Activated T-cell treated with anti-CD3 and anti-CD28 coated beads for 1 hour (primary cell): ENCODE measurements around the gene SCD.

Experiments
- DNase-seq: peaks from one replicate; pipeline ENCODE4 v3.0.0-alpha.2; 2020; ENCODE audit warnings: low read depth

Gene SCD

GRCh38 chr10:100340948-100341847 is 5.8 kb upstream of the SCD start:
- DNase-seq, result no peak

DNA sequence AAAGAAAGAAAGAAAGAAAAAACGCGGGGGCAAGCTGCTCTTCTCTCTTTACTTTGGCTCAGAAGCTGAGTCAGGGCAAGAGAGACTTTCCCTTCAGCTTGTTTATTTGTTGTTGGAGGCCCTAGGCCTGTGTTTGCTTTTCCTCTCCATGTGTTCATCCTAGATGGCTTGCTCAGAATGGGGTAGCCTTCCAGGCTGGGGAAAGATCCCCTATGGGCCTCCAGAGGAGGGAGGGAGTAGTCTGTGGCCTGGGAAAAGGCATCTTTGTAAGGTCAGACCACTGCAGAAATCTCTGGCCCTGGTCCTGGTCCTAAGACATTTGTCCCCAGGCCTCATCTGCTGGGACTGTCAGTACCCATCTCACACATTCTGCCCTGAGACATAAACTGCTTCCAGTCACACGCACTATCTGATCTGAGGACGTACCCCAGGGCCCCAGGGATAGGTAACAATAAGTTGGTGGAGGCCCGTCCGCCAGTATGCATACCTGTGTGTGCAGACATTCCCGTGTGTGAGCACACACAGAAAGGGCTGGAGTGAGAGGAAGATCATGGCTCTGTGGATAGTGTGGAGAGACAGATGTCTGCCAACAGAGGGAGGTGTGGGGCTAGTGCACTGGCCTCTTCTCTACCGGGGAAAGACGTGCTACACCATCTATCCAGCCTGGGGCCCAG is 4.9 kb upstream of the SCD start:
- DNase-seq, result peak; percentile 10

- DNase-seq, result no peak
These were observed 4.4 kb upstream of the SCD start for GRCh38 chr10:100342627-100342972.

DNA sequence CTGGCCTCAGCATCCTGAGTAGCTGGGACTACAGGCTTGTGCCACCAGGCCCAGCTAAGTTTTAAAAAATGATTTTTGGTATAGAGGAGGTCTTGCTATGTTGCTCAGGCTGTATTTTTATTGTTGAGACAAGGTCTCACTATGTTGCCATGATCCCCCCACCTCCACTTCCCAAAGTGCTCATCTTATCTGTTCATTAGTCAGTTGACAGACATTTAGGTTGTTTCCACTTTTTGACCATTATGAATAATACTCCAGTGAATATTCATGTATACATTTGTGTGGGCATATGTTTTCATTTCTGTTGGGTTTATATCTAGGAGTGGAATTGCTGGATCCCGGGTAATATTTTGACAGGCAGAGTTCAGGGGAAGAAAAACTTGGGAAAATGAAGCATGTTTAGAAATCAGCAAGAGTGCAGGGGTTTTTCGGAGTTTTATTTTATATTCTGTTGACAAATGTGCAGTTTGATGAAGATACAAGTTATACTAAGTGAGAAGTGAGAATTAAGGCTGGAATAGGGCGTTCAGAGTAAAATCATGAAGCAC is 2.7 kb upstream of the SCD start:
- DNase-seq, result no peak

DNA sequence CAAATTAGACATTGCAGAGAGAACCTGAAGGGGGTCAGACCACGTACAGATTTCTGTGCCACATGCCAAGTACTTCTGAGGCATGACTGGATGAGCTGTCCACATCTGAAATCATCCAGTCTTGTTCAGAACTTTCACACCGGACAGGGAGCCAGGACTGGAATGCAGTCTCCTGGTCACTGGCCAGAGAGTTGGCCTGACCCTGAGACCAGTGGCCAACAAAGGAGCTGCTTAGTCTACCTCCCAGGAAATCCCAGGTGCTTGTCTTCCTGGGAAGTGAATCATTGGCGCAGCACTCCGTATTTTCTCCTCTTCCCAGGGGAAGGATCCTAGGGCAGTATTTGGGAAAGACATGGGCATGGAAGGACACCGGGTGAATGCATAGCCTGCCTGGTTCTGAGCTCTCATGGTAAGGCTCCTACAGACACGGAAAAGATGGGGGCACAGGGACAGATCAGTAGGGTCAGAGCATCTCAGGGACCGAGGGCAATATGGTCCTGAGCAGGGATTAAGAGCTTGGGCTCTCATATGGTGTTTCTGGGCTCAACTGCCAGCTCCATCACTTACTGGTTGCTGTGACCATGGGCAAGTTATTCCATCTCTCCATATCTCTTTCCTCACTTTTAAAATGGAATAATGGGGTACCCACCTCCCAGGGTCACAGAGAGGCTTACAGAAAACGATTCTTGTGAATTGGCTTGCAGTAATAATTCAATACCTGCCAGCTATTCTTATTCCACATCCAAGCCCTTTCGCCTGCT is 1.3 kb upstream of the SCD start:
- DNase-seq, result no peak

GRCh38 chr10:100346351-100346764 is 675 bp upstream of the SCD start:
- DNase-seq, result peak; percentile 36

DNA sequence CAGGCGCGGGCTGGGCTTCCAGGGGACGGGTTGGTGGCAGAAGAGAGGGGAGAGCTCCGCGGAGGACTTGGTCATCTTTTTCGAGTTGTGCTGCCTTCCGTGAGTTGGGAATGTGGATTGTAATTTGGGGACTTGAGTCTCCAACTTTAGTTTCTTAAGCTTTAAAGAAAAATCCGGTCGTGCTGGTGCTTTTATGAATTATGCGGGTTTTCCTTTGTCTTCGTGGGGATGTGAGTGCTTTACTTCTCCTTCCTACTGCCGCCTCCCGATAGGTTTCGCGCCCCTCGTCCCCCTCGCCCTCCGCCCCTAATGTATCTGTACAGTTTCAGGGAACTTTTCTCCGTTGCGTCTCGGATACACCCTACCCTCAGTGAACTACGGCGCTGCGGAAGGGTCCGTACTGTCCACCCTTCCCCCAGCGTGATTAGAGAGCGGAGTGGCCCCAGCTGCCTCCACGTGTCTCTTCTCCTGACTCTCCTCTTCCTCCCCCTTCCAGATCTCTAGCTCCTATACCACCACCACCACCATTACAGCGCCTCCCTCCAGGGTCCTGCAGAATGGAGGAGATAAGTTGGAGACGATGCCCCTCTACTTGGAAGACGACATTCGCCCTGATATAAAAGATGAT is 649 bp downstream of the SCD start:
- DNase-seq, result no peak

GRCh38 chr10:100348389-100348927 is 1.4 kb downstream of the SCD start:
- no peak for DNase-seq

DNA sequence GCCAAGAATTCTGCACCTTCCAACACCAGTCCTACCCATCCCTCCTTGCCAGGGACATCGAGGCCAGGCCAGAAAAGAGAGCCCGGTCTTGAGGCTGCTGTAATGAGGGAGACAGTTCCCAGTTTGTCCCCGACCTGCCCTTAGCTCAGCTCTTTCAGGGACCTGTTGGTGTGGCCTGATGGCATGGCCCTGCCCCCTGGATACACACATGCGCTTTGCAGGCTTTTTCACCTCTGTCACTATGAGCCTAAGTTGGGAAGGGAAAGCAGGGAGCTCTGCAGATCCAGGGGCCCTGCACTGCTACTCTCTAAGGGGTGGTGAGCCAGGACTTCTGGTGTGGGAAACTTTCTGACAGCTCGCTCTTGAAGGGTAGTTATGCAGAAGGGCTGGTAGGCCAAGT is 2.1 kb downstream of the SCD start:
- DNase-seq, result no peak

DNA sequence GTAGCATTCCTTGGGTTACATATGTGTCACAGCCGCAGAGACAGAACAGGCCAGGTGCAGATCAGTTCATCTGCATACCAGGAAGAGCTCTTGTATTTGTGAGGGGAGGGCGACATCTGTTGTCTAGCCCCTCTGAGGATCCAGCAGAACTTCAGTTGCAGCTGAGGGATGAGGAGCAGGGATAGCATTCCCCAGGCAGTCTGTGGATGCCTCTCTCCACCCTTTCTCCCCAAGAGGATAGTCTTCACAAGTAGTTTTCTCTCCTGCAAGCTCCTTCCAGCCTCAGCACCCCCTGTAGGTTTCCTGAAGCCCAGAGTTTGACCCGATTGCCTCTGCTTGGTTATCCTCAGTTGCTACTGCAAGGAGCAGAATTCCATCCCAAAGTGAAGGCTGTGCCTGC is 2.6 kb downstream of the SCD start:
- no peak for DNase-seq

DNA sequence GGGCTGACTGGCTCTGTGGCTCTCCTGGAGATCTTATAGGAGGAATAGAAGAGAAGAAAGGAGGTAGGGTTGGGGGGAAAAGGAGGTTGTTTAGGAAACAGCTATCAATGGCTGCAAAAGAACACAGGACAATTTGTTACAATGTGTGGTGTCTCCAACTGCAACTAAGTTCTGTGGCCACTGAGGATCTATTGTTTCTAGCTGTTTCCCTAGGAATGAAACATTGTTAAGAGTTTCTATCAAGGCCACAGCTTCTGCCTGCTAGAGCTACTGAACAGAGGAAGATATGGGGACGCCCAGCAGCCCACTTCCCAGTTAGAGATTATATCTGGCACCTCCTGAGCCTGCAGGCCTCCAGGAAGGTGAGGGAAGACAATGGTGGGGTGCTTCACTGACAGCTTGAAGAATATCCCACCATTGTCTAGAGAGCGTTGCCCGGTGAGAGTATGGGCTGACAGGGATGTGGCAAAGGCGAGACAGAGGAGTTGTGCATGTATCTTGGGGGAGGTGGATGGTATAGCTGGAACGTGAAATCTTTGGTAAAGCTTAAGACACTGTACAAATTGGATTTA is 4.0 kb downstream of the SCD start:
- DNase-seq, result no peak

DNA sequence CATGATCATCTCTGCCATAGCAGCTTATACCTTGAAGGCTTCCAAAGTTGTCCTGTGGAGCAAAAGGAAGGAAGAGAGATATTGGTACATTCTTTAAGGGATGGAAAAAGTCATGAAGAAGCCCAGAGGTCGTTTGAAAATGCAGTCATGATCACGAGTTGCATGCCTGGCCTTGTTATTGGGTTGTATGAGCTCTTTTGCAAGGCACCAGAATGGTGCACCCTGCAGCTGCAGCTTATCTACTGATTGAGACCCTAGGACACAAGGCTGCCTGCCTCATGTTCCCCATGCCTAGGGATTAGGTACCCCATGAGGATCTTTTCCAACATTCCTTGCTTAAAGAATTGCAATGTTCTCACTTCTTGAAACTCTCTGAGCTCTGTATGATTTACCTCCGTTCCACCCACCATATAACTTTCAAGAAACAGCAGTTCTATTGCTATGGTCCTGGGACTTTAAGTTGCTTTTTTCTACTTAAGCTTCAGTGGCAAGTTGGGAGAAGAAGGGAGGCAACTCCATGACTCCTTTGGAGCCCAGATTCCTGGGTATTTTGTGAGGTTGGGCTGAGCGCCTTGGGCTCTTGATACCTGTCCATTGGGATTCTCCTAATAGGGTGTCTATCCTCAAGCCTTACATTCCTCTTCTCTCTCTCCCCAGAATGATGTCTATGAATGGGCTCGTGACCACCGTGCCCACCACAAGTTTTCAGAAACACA is 6.9 kb downstream of the SCD start:
- no peak for DNase-seq

- no peak for DNase-seq
These were observed 8.1 kb downstream of the SCD start for GRCh38 chr10:100355086-100355485.

- DNase-seq, result no peak
These were observed 9.3 kb downstream of the SCD start for GRCh38 chr10:100356067-100357017.

- DNase-seq, result no peak
These were observed 10.2 kb downstream of the SCD start for GRCh38 chr10:100357059-100357858.

GRCh38 chr10:100359030-100359432 is 12.0 kb downstream of the SCD start:
- no peak for DNase-seq

GRCh38 chr10:100359529-100360150 is 12.6 kb downstream of the SCD start:
- no peak for DNase-seq

DNA sequence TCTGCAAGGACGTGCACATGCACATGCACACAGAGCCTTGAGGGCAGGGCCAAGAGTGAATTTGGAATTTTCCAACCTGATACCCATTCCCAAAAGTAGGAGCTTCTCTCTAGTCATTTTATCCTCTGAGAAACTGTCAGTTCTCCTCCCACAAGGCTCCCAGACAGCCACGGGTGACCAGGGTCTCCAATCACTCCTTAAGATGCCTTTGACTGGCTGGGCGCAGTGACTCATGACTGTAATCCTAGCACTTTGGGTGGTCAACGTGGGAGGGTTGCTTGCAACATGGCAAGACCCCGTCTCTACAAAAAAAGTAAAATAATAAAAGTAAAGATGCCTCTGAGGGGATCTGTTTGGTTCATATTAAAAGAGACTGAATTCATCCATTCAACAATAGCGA is 13.2 kb downstream of the SCD start:
- DNase-seq, result no peak
